ENCODE data around the gene ZNF136.

ZNF136 gene

GRCh38 chr19:12194827-12195731 lies 32.2 kb downstream of the ZNF136 start:
- DNase-seq, result peak; percentile 60 to 67

DNA sequence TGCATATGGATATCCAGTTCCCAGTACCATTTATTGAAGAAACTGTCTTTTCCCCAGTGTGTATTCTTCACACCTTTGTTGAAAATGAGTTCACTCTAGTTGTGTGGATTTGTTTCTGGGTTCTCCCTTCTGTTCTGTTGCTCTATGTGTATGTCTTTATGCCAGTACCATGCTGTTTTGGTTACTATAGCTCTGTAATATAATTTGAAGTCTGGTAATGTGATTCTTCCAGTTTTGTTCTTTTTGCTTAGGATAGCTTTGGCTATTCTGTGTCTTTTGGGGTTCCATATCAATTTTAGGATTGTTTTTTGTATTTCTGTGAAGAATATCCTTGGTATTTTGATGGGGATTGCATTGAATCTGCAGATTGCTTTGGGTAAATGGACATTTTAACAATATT lies 35.2 kb downstream of the ZNF136 start:
- no peak for DNase-seq

DNA sequence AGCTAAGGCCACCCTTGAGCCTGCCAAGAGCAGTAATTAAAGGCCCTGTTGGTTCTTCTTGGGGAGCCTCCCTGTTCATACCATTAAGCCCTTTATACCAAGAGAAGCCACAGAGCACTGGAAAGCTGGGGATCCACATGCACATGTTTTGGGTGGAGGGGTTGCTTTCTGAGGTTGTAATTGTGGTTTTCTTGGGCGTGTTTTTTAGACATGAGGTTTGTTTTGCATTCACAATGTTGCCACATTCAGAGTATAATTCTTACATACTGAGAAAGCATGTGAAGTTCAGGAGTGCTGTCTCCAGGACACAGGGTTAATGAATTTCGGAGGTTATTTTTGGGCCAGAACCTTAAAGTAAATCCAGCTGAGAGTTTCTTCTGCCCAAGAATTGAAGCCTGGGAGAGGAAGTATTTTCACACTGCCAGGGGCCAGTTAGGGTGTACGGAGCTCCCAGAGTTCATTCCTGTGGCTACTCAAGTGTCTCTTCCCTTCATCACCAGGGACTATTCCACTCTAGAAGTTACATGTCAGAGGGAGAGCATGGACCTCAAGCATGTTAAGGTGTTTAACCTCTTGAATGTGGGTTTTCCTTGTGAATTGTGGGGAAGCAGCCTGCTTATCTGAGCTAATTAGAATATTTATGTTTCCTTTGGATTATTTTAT lies 37.0 kb downstream of the ZNF136 start:
- DNase-seq, result no peak

DNA sequence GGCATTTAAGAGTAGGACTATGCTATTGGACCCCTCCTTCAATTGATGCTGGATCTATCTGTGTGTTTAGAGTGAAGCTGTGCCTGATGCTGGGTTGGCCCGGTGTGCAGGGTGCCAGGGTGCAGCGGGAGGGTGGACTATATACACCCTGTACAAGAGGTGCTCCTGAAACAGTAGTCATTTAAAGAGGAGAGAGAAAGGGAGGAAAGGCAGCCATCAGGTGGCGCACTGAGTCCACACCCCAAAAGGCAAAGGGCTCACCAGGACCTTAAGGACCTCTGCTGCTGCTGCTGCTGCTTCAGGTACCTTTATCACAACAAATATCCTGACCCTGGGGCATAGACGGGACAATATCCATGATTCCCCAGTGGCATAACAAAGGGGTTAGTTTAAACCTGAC lies 39.4 kb downstream of the ZNF136 start:
- DNase-seq, result no peak

GRCh38 chr19:12205296-12205695 lies 42.4 kb downstream of the ZNF136 start:
- DNase-seq, result no peak

- DNase-seq, result no peak
Measured at GRCh38 chr19:12208221-12208620, 45.3 kb downstream of the ZNF136 start.

DNA sequence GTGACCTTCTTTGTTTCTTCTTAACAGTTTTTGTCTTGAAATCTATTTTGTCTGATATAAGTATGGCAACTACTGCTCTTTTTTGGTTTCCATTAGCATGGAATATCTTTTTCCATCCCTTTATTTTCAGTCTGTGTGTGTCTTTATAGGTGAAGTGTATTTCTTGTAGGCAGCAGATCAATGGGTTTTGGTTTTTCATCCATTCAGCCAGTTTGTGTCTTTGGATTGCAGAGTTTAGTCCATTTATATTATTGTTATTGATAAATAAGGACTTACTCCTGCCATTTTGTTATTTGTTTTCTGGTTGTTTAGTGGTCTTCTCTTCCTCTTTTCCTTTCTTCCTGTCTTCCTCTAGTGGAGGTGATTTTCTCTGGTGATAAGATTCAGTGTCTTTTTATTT lies 54.4 kb downstream of the ZNF136 start:
- DNase-seq, result no peak

GRCh38 chr19:12222980-12223630 lies 60.2 kb downstream of the ZNF136 start:
- DNase-seq, result no peak

- no peak for DNase-seq
Measured at GRCh38 chr19:12224676-12225075, 61.8 kb downstream of the ZNF136 start.

DNA sequence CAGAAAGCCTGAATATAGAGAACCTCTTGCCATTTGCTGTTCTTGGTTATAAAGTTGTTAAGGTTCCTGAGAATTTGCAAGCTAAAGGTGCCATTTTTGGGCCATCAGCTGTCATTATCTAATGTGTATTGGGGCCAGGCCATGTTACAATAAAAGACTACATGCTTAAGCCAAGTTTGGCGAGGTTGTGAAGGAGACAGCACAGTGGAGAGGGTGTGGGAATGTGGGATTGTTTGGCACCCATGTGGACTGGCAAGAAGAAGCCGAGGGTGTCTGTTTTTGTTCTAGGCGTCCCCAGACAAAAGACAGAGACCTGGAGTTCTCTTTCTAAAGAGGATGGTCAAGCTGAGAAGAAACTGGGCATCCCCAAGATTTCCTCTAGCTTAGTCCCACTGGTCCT lies 67.1 kb downstream of the ZNF136 start:
- DNase-seq, result no peak

- DNase-seq, result no peak
Measured at GRCh38 chr19:12230751-12231733, 68.1 kb downstream of the ZNF136 start.

GRCh38 chr19:12232961-12233360 lies 70.1 kb downstream of the ZNF136 start:
- no peak for DNase-seq

GRCh38 chr19:12237143-12237839 lies 74.4 kb downstream of the ZNF136 start:
- no peak for DNase-seq

All from NCI-H1930 (cell line).